ENCODE results near the gene SYT9. TPM values are rescaled to one million over a fixed set of nuclear protein-coding genes. Genes with fewer than 3 reads are reported as not detected.

Gene SYT9
- total and polyA plus RNA-seq, 10 donors: 0.02 to 0.39 (median 0.08) TPM; not detected in 4

DNA sequence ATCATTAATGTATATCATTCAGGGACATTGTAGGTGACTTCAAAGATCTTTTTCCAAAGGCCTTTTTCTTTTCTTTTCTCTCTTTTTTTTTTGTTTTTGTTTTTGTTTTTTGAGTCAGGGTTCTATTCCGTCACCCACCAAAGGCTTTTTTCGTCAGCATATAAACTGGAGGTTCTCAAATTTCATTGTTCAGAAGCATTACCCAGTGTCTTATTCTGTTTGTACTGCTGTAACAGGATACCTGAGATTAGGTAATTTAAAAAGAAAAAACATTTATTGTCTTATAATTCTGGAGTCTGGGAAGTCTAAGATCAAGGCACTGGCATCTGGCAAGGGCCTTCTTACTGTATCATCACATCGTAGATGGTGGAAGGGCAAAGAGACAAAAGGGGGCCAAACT is 6.4 kb upstream of the SYT9 start:
- no peaks in the 10 kb centered on the region for H3K36me3 ChIP-seq
- H3K4me3 ChIP-seq: no peak overlapping the region
- intact Hi-C loops (cut with DNase I; ENCODE audit: low total_unique reads): no loop called here
- DNase-seq: no peak
- TF ChIP-seq, protein P1, sequence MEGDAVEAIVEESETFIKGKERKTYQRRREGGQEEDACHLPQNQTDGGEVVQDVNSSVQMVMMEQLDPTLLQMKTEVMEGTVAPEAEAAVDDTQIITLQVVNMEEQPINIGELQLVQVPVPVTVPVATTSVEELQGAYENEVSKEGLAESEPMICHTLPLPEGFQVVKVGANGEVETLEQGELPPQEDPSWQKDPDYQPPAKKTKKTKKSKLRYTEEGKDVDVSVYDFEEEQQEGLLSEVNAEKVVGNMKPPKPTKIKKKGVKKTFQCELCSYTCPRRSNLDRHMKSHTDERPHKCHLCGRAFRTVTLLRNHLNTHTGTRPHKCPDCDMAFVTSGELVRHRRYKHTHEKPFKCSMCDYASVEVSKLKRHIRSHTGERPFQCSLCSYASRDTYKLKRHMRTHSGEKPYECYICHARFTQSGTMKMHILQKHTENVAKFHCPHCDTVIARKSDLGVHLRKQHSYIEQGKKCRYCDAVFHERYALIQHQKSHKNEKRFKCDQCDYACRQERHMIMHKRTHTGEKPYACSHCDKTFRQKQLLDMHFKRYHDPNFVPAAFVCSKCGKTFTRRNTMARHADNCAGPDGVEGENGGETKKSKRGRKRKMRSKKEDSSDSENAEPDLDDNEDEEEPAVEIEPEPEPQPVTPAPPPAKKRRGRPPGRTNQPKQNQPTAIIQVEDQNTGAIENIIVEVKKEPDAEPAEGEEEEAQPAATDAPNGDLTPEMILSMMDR (IDR thresholded peaks at IDR 0.05 in 8 of 11, conservative IDR thresholded peaks at IDR 0.05 in 3 of 11): no peak
- TF ChIP-seq POLR2A (IDR thresholded peaks at IDR 0.05): no peak
- no peak for TF ChIP-seq POLR2AphosphoS5 (IDR thresholded peaks at IDR 0.05)
- H3K27me3 ChIP-seq (replicated peaks in 1 of 7): peaks cover 0 to 16% (median 0%) of the 10 kb centered on the region in 7 donors
- WGBS, 5 donors: 68 to 85% (median 79%) methylated on average over 3 of the region's 3 CpGs
- H3K9me3 ChIP-seq: peaks cover 0 to 6% (median 0%) of the 10 kb centered on the region in 8 donors
- no peaks in the 10 kb centered on the region for H3K4me1 ChIP-seq
- H3K27ac ChIP-seq: no peak overlapping the region

DNA sequence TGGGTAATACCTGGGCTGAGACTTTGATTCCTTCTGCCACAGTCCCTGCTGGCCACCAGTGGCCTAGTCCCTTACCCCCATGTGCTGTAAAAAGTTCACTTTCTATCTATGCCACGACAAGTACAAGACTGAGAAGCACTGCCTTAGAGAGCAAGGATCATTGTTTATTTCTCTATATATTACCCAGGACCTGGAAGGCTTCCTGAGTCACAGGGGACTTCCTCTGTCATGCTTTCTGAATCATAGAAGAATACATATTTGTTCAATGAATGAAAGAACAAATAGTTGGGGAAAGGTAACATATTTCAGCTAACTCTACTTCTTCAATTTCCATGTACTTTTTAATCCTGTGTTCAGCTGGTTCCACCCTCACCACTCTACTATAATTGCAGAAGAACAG is 5.5 kb upstream of the SYT9 start:
- TF ChIP-seq POLR2A (IDR thresholded peaks at IDR 0.05): no peak
- 40 to 55% (median 50%) methylated on average over 1 of the region's 1 CpG for WGBS, 5 donors
- Histone ChIP-seq H3K27ac (no peak overlapping the region), H3K36me3 (no peaks in the 10 kb centered on the region), H3K4me1 (peaks cover 0 to under 1% (median 0%) of the 10 kb centered on the region in 6 donors), H3K27me3 (replicated peaks in 1 of 7) (peaks cover 0 to 23% (median 2%) of the 10 kb centered on the region in 7 donors), H3K9me3 (peaks cover 0 to 6% (median 0%) of the 10 kb centered on the region in 8 donors), H3K4me3 (no peak overlapping the region)
- intact Hi-C loops (cut with DNase I; ENCODE audit: low total_unique reads): no loop called here
- DNase-seq: no peak

DNA sequence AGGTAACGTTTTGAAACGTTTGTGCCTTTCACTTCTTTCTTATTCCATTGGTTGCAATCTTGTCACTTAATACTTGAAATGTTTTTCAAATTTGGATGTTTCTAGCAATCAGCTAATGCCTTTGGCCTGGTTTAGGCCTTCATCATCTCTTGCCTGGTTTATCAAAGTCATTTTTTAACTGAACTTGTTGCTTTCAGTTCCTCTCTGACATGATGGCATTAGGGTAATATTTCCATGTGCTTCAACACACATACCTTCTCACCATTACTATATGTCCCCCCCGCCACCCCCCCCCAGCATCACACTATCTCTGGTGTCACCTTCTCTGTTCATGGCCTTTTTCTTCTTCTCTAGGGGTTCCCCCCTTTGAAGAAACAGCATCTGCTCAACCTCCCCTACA is 1.5 kb upstream of the SYT9 start:
- H3K36me3 ChIP-seq: no peaks in the 10 kb centered on the region
- intact Hi-C loops (cut with DNase I; ENCODE audit: low total_unique reads): no loop called here
- 74 to 84% (median 78%) methylated on average over 3 of the region's 3 CpGs for WGBS, 5 donors
- peaks cover 7 to 18% (median 15%) of the 10 kb centered on the region in 6 donors for H3K4me1 ChIP-seq
- TF ChIP-seq POLR2AphosphoS5 (IDR thresholded peaks at IDR 0.05) (no peak), POLR2A (IDR thresholded peaks at IDR 0.05) (no peak)
- TF ChIP-seq, protein P1 (IDR thresholded peaks at IDR 0.05 in 8 of 11, conservative IDR thresholded peaks at IDR 0.05 in 3 of 11): no peak
- DNase-seq: no peak
- peaks cover 0 to 6% (median 0%) of the 10 kb centered on the region in 8 donors for H3K9me3 ChIP-seq
- H3K27me3 ChIP-seq (replicated peaks in 1 of 7): peaks cover 6 to 53% (median 27%) of the 10 kb centered on the region in 7 donors
- no peak overlapping the region for H3K4me3 ChIP-seq
- H3K27ac ChIP-seq: no peak overlapping the region

DNA sequence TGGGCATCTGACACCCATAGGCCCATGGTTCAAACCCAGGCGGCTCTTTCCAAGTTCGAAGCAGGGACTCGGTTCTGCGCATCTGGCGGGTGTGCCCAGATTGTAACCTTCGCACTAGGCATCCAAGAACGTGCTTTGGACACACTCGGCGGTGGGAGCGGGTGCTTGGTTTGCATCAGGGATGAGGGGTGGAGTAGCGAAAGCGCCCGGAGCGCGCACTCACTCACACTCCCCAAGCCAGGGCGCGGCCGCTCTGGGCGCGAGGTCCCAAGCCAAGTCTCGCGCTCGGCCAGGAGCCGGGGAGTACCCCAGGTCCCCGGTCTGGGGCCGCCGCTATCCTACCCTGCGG is 243 bp upstream of the SYT9 start:
- intact Hi-C loops (cut with DNase I; ENCODE audit: low total_unique reads): no loop called here
- no peaks in the 10 kb centered on the region for H3K36me3 ChIP-seq
- no peak for DNase-seq
- H3K9me3 ChIP-seq: peaks cover 0 to 6% (median 0%) of the 10 kb centered on the region in 8 donors
- no peak for TF ChIP-seq POLR2A (IDR thresholded peaks at IDR 0.05)
- TF ChIP-seq, protein P1 (IDR thresholded peaks at IDR 0.05 in 8 of 11, conservative IDR thresholded peaks at IDR 0.05 in 3 of 11): no peak
- TF ChIP-seq POLR2AphosphoS5 (IDR thresholded peaks at IDR 0.05): no peak
- peaks cover 6 to 65% (median 27%) of the 10 kb centered on the region in 7 donors for H3K27me3 ChIP-seq (replicated peaks in 1 of 7)
- no peak overlapping the region for H3K27ac ChIP-seq
- 5 to 16% (median 9%) methylated on average over 24 to 28 of the region's 28 CpGs for WGBS, 5 donors
- H3K4me1 ChIP-seq: peaks cover 7 to 18% (median 15%) of the 10 kb centered on the region in 6 donors
- peak overlapping the region; percentile 33 to 70 (median 44) for H3K4me3 ChIP-seq
